HG03565 (cell line): ENCODE data around the gene PSMB7.

Experiments
- ATAC-seq: cut with Tn5 transposase; IDR thresholded peaks from one replicate; pipeline ENCODE4 v1.9.1; 2021; ENCODE audit warnings: mild to moderate bottlenecking, moderate library complexity; ENCODE audit not compliant: unreplicated experiment

Gene PSMB7

GRCh38 chr9:124330011-124330697 is 85.1 kb downstream of the PSMB7 start:
- no peak for ATAC-seq

GRCh38 chr9:124329206-124329792 is 85.9 kb downstream of the PSMB7 start:
- ATAC-seq: no peak

- ATAC-seq: no peak
Measured at GRCh38 chr9:124328285-124328684, 87.0 kb downstream of the PSMB7 start.

GRCh38 chr9:124327491-124327890 is 87.8 kb downstream of the PSMB7 start:
- ATAC-seq: no peak

- ATAC-seq: no peak
Measured at GRCh38 chr9:124326378-124326777, 88.9 kb downstream of the PSMB7 start.

- ATAC-seq: no peak
Measured at GRCh38 chr9:124325816-124326215, 89.4 kb downstream of the PSMB7 start.

- no peak for ATAC-seq
Measured at GRCh38 chr9:124323904-124324303, 91.3 kb downstream of the PSMB7 start.

- ATAC-seq: no peak
Measured at GRCh38 chr9:124322618-124323432, 92.4 kb downstream of the PSMB7 start.

GRCh38 chr9:124321935-124322334 is 93.3 kb downstream of the PSMB7 start:
- ATAC-seq: no peak

- ATAC-seq: no peak
Measured at GRCh38 chr9:124321416-124321815, 93.8 kb downstream of the PSMB7 start.

- ATAC-seq: no peak
Measured at GRCh38 chr9:124320062-124320973, 94.9 kb downstream of the PSMB7 start.

- ATAC-seq: no peak
Measured at GRCh38 chr9:124315882-124316281, 99.4 kb downstream of the PSMB7 start.

GRCh38 chr9:124313940-124314339 is 101.3 kb downstream of the PSMB7 start:
- no peak for ATAC-seq

GRCh38 chr9:124312290-124313265 is 102.7 kb downstream of the PSMB7 start:
- ATAC-seq: no peak

GRCh38 chr9:124311283-124311682 is 104.0 kb downstream of the PSMB7 start:
- no peak for ATAC-seq

GRCh38 chr9:124309667-124310084 is 105.6 kb downstream of the PSMB7 start:
- no peak for ATAC-seq

GRCh38 chr9:124308606-124309491 is 106.4 kb downstream of the PSMB7 start:
- ATAC-seq: no peak

GRCh38 chr9:124307379-124308030 is 107.7 kb downstream of the PSMB7 start:
- ATAC-seq: no peak
